SK-N-SH treated with all-trans-retinoic acid at 6 μM for 48 hours (cell line): Measurements from ENCODE around the gene PCDHA13.

Experiments
- ATAC-seq: fragments of 200-7000 bp; cut with Tn5 transposase; 3 replicates; pipeline ENCODE4 v1.9.1; 2020; ENCODE audit warnings: mild to moderate bottlenecking, moderate library complexity
- ARNTL ChIP-seq: fragments of 450-650 bp; formaldehyde crosslinking; IDR thresholded peaks from 2 replicates; pipeline ENCODE4 v1.5.0; 2020; ENCODE audit warnings: low read depth, mild to moderate bottlenecking, moderate library complexity, borderline replicate concordance
- BACH2 ChIP-seq: fragments of 250-450 bp; sonication (Bioruptor Pico); IDR thresholded peaks from 2 replicates; pipeline ENCODE4 v1.9.0; 2021; ENCODE audit warnings: mild to moderate bottlenecking, borderline replicate concordance
- ESRRG ChIP-seq: fragments of 250-450 bp; sonication (Bioruptor Pico); IDR thresholded peaks from 2 replicates; pipeline ENCODE4 v1.6.1; 2021; ENCODE audit warnings: mild to moderate bottlenecking
- GLIS3 ChIP-seq: fragments of 250-450 bp; sonication (Bioruptor Pico); IDR thresholded peaks from 2 replicates; pipeline ENCODE4 v1.5.0; 2020; ENCODE audit warnings: mild to moderate bottlenecking, moderate library complexity
- ISL1 ChIP-seq: fragments of 250-450 bp; sonication (Bioruptor Pico); IDR thresholded peaks from 2 replicates; pipeline ENCODE4 v2.1.2; 2022; ENCODE audit warnings: mild to moderate bottlenecking, moderate library complexity
- OSR1 ChIP-seq: fragments of 250-450 bp; sonication (Bioruptor Pico); IDR thresholded peaks from 2 replicates; pipeline ENCODE4 v1.8.0; 2022; ENCODE audit warnings: moderate library complexity, mild to moderate bottlenecking, inconsistent platforms
- POU6F1 ChIP-seq: fragments of 250-450 bp; sonication (Bioruptor Pico); IDR thresholded peaks from 2 replicates; pipeline ENCODE4 v1.8.0; 2021; ENCODE audit warnings: low read depth, mild to moderate bottlenecking, moderate library complexity, borderline replicate concordance
- PPARA ChIP-seq: fragments of 250-450 bp; sonication (Bioruptor Pico); IDR thresholded peaks from 2 replicates; pipeline ENCODE4 v1.5.0; 2020; ENCODE audit warnings: mild to moderate bottlenecking, borderline replicate concordance
- SNAI2 ChIP-seq: fragments of 250-450 bp; sonication (Bioruptor Pico); IDR thresholded peaks from 2 replicates; pipeline ENCODE4 v1.5.0; 2020; ENCODE audit warnings: mild to moderate bottlenecking, moderate library complexity
- TCF4 ChIP-seq: fragments of 250-450 bp; sonication (Bioruptor Pico); IDR thresholded peaks from 2 replicates; pipeline ENCODE4 v1.8.0; 2021; ENCODE audit warnings: mild to moderate bottlenecking, moderate library complexity, borderline replicate concordance
- TOX ChIP-seq: fragments of 250-450 bp; sonication (Bioruptor Pico); IDR thresholded peaks from 2 replicates; pipeline ENCODE4 v1.8.0; 2021; ENCODE audit warnings: mild to moderate bottlenecking, moderate library complexity, borderline replicate concordance
- ZC3H10 ChIP-seq: fragments of 250-450 bp; sonication (Bioruptor Pico); IDR thresholded peaks from 2 replicates; pipeline ENCODE4 v1.5.1; 2021; ENCODE audit warnings: mild to moderate bottlenecking, moderate library complexity
- ZFP3 ChIP-seq: fragments of 250-450 bp; sonication (Bioruptor Pico); IDR thresholded peaks from 2 replicates; pipeline ENCODE4 v1.5.0; 2020; ENCODE audit warnings: mild to moderate bottlenecking, moderate library complexity
- ZFP30 ChIP-seq: fragments of 450-650 bp; formaldehyde crosslinking; IDR thresholded peaks from 2 replicates; pipeline ENCODE4 v1.5.0; 2022; ENCODE audit warnings: mild to moderate bottlenecking, moderate library complexity
- ZNF565 ChIP-seq: fragments of 450-650 bp; formaldehyde crosslinking; conservative IDR thresholded peaks from 2 replicates; pipeline ENCODE4 v1.5.0; 2020; ENCODE audit warnings: low read depth, mild to moderate bottlenecking, moderate library complexity
- ZNF70 ChIP-seq: fragments of 450-650 bp; formaldehyde crosslinking; IDR thresholded peaks from 2 replicates; pipeline ENCODE4 v1.5.0; 2020; ENCODE audit warnings: mild to moderate bottlenecking, moderate library complexity
- ZNF8 ChIP-seq: fragments of 450-650 bp; formaldehyde crosslinking; IDR thresholded peaks from 2 replicates; pipeline ENCODE4 v1.5.0; 2020; ENCODE audit warnings: mild to moderate bottlenecking, moderate library complexity
- TF ChIP-seq, protein P1 (sequence below): fragments of 250-450 bp; sonication (Bioruptor Pico); IDR thresholded peaks from 2 replicates; pipeline ENCODE4 v1.5.1; 2021; ENCODE audit warnings: mild to moderate bottlenecking, moderate library complexity
- TF ChIP-seq, protein P2 (sequence below): fragments of 250-450 bp; sonication (Bioruptor Pico); IDR thresholded peaks from 2 replicates; pipeline ENCODE4 v1.5.0; 2020; ENCODE audit warnings: mild to moderate bottlenecking, moderate library complexity
- TF ChIP-seq, protein P3 (sequence below): fragments of 250-450 bp; sonication (Bioruptor Pico); IDR thresholded peaks from 2 replicates; pipeline ENCODE4 v1.8.0; 2020; ENCODE audit warnings: mild to moderate bottlenecking, moderate library complexity, borderline replicate concordance
- TF ChIP-seq, protein P4 (sequence below): fragments of 250-450 bp; sonication (Bioruptor Pico); IDR thresholded peaks from 2 replicates; pipeline ENCODE4 v1.5.1; 2020; ENCODE audit warnings: low read depth, mild to moderate bottlenecking, moderate library complexity

Gene PCDHA13

DNA sequence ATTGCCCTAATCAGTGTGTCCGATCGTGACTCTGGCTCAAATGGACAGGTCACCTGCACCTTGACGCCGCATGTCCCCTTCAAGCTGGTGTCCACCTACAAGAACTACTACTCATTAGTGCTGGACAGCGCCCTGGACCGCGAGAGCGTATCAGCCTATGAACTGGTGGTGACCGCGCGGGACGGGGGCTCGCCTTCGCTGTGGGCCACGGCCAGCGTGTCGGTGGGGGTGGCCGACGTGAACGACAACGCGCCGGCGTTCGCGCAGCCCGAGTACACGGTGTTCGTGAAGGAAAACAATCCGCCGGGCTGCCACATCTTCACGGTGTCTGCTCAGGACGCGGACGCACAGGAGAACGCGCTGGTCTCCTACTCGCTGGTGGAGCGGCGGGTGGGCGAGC is 1.4 kb downstream of the PCDHA13 start:
- ATAC-seq, result no peak
- TF ChIP-seq SNAI2 (no peak), TCF4 (no peak), POU6F1 (no peak), BACH2 (CRISPR knock-in tag) (no peak)
- TF ChIP-seq, protein P1, sequence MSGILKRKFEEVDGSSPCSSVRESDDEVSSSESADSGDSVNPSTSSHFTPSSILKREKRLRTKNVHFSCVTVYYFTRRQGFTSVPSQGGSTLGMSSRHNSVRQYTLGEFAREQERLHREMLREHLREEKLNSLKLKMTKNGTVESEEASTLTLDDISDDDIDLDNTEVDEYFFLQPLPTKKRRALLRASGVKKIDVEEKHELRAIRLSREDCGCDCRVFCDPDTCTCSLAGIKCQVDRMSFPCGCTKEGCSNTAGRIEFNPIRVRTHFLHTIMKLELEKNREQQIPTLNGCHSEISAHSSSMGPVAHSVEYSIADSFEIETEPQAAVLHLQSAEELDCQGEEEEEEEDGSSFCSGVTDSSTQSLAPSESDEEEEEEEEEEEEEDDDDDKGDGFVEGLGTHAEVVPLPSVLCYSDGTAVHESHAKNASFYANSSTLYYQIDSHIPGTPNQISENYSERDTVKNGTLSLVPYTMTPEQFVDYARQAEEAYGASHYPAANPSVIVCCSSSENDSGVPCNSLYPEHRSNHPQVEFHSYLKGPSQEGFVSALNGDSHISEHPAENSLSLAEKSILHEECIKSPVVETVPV (CRISPR knock-in tag), result no peak
- TF ChIP-seq, all 23 proteins: peak for 0

DNA sequence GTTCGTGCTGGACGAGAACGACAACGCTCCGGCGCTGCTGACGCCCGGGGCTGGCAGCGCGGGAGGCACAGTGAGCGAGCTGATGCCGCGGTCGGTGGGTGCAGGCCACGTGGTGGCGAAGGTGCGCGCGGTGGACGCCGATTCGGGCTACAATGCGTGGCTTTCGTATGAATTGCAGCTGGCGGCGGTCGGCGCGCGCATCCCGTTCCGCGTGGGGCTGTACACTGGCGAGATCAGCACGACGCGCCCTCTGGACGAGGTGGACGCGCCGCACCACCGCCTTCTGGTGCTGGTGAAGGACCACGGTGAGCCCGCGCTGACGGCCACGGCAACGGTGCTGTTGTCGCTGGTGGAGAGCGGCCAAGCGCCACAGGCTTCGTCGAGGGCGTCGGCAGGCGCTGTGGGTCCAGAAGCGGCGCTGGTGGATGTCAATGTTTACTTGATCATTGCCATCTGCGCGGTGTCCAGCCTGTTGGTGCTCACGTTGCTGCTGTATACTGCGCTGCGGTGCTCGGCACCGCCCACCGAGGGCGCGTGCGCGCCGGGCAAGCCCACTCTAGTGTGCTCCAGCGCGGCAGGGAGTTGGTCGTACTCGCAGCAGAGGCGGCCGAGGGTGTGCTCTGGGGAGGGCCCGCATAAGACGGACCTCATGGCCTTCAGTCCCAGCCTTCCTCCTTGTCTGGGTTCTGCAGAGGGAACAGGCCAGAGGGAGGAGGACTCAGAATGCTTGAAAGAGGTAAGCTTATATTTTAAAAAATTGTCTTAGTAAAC is 2.2 kb downstream of the PCDHA13 start:
- ATAC-seq, result no peak
- no peak for TF ChIP-seq ZFP3 (CRISPR knock-in tag)
- no peak for TF ChIP-seq ARNTL (CRISPR knock-in tag)
- TF ChIP-seq OSR1 (CRISPR knock-in tag), result no peak
- TF ChIP-seq, protein P2, sequence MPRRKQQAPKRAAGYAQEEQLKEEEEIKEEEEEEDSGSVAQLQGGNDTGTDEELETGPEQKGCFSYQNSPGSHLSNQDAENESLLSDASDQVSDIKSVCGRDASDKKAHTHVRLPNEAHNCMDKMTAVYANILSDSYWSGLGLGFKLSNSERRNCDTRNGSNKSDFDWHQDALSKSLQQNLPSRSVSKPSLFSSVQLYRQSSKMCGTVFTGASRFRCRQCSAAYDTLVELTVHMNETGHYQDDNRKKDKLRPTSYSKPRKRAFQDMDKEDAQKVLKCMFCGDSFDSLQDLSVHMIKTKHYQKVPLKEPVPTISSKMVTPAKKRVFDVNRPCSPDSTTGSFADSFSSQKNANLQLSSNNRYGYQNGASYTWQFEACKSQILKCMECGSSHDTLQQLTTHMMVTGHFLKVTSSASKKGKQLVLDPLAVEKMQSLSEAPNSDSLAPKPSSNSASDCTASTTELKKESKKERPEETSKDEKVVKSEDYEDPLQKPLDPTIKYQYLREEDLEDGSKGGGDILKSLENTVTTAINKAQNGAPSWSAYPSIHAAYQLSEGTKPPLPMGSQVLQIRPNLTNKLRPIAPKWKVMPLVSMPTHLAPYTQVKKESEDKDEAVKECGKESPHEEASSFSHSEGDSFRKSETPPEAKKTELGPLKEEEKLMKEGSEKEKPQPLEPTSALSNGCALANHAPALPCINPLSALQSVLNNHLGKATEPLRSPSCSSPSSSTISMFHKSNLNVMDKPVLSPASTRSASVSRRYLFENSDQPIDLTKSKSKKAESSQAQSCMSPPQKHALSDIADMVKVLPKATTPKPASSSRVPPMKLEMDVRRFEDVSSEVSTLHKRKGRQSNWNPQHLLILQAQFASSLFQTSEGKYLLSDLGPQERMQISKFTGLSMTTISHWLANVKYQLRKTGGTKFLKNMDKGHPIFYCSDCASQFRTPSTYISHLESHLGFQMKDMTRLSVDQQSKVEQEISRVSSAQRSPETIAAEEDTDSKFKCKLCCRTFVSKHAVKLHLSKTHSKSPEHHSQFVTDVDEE (CRISPR knock-in tag), result no peak
- TF ChIP-seq ZNF8 (CRISPR knock-in tag), result no peak
- no peak for TF ChIP-seq PPARA
- TF ChIP-seq ZC3H10, result no peak
- no peak for TF ChIP-seq TOX
- TF ChIP-seq ZNF565, result no peak
- TF ChIP-seq BACH2 (CRISPR knock-in tag), result no peak
- TF ChIP-seq, protein P1 (CRISPR knock-in tag), result no peak

- TF ChIP-seq POU6F1, result no peak
- TF ChIP-seq ISL1, result no peak
- no peak for TF ChIP-seq ZC3H10
- no peak for TF ChIP-seq ESRRG (CRISPR knock-in tag)
- no peak for TF ChIP-seq ZNF70 (CRISPR knock-in tag)
- TF ChIP-seq, protein P3, sequence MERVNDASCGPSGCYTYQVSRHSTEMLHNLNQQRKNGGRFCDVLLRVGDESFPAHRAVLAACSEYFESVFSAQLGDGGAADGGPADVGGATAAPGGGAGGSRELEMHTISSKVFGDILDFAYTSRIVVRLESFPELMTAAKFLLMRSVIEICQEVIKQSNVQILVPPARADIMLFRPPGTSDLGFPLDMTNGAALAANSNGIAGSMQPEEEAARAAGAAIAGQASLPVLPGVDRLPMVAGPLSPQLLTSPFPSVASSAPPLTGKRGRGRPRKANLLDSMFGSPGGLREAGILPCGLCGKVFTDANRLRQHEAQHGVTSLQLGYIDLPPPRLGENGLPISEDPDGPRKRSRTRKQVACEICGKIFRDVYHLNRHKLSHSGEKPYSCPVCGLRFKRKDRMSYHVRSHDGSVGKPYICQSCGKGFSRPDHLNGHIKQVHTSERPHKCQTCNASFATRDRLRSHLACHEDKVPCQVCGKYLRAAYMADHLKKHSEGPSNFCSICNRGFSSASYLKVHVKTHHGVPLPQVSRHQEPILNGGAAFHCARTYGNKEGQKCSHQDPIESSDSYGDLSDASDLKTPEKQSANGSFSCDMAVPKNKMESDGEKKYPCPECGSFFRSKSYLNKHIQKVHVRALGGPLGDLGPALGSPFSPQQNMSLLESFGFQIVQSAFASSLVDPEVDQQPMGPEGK, result no peak
- no peak for TF ChIP-seq ZFP3 (CRISPR knock-in tag)
- TF ChIP-seq GLIS3 (CRISPR knock-in tag), result no peak
- TF ChIP-seq TCF4, result no peak
- TF ChIP-seq, protein P1 (CRISPR knock-in tag), result no peak
- TF ChIP-seq PPARA, result no peak
- TF ChIP-seq TOX, result no peak
- TF ChIP-seq ZFP30 (CRISPR knock-in tag), result no peak
- TF ChIP-seq, protein P4, sequence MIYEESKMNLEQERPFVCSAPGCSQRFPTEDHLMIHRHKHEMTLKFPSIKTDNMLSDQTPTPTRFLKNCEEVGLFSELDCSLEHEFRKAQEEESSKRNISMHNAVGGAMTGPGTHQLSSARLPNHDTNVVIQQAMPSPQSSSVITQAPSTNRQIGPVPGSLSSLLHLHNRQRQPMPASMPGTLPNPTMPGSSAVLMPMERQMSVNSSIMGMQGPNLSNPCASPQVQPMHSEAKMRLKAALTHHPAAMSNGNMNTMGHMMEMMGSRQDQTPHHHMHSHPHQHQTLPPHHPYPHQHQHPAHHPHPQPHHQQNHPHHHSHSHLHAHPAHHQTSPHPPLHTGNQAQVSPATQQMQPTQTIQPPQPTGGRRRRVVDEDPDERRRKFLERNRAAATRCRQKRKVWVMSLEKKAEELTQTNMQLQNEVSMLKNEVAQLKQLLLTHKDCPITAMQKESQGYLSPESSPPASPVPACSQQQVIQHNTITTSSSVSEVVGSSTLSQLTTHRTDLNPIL, result no peak
Observed at GRCh38 chr5:140916325-140916724, 34.4 kb downstream of the PCDHA13 start.

More at GRCh38 chr5:140916325-140916724, 34.4 kb downstream of the PCDHA13 start:
- ATAC-seq, result no peak
